OCI-LY1 (cell line): ENCODE data around the gene SLC25A28.

Source experiments
- H2AFZ ChIP-seq: fragments of 200-600 bp; sonication (generic), shearing (Covaris generic); 2 replicates; pipeline ENCODE4 v1.6.0; 2014; ENCODE audit warnings: antibody characterized with exemption, mild to moderate bottlenecking, low read length
- H3F3A ChIP-seq: fragments of 200-600 bp; sonication (generic), shearing (Covaris generic); 2 replicates; pipeline ENCODE4 v1.6.0; 2014; ENCODE audit warnings: mild to moderate bottlenecking, antibody characterized with exemption, low read length, moderate library complexity; ENCODE audit not compliant: insufficient read depth
- H3K27ac ChIP-seq: fragments of 200-600 bp; sonication (generic); 2 replicates; pipeline ENCODE4 v1.5.1; 2014; ENCODE audit warnings: low read length, mixed run types, mild to moderate bottlenecking, low read depth; ENCODE audit not compliant: poor library complexity, severe bottlenecking
- H3K27me3 ChIP-seq: fragments of 200-600 bp; sonication (generic); 2 replicates; pipeline ENCODE4 v1.6.0; 2014; ENCODE audit warnings: antibody characterized with exemption, mild to moderate bottlenecking, low read length, moderate library complexity; ENCODE audit not compliant: insufficient read depth
- H3K36me3 ChIP-seq: fragments of 200-600 bp; sonication (generic); 2 replicates; pipeline ENCODE4 v1.6.1; 2014; ENCODE audit warnings: mild to moderate bottlenecking, antibody characterized with exemption, low read length, moderate library complexity, mixed read lengths; ENCODE audit not compliant: insufficient read depth
- H3K4me1 ChIP-seq: fragments of 200-600 bp; sonication (generic); 2 replicates; pipeline ENCODE4 v1.5.1; 2014; ENCODE audit warnings: mild to moderate bottlenecking, low read length, moderate library complexity; ENCODE audit not compliant: insufficient read depth, severe bottlenecking
- H3K4me2 ChIP-seq: fragments of 200-600 bp; sonication (generic), shearing (Covaris generic); 2 replicates; pipeline ENCODE4 v1.6.1; 2014; ENCODE audit warnings: low read length
- H3K4me3 ChIP-seq: fragments of 200-600 bp; sonication (generic); 2 replicates; pipeline ENCODE4 v1.5.1; 2014; ENCODE audit warnings: low read length, low read depth, mild to moderate bottlenecking, mixed read lengths; ENCODE audit not compliant: poor library complexity, severe bottlenecking
- H3K79me2 ChIP-seq: fragments of 200-600 bp; shearing (Covaris generic); 2 replicates; pipeline ENCODE4 v1.6.1; 2016; ENCODE audit warnings: mixed run types, low read length, mixed read lengths; ENCODE audit not compliant: insufficient read depth
- H3K9ac ChIP-seq: fragments of 200-600 bp; sonication (generic), shearing (Covaris generic); 2 replicates; pipeline ENCODE4 v1.6.1; 2014; ENCODE audit warnings: mild to moderate bottlenecking, low read length, mixed read lengths
- H3K9me2 ChIP-seq: fragments of 200-600 bp; sonication (generic), shearing (Covaris generic); 2 replicates; pipeline ENCODE4 v1.6.1; 2014; ENCODE audit warnings: low read depth, mild to moderate bottlenecking, low read length, mixed read lengths
- H3K9me3 ChIP-seq: fragments of 200-600 bp; shearing (Covaris generic); 2 replicates; pipeline ENCODE4 v1.6.1; 2014; ENCODE audit warnings: low read length, mixed read lengths
- H4K20me1 ChIP-seq: fragments of 200-600 bp; sonication (generic), shearing (Covaris generic); 2 replicates; pipeline ENCODE4 v1.6.0; 2016; ENCODE audit warnings: mild to moderate bottlenecking, low read length; ENCODE audit not compliant: insufficient read depth
- EZH2 ChIP-seq: fragments of 200-600 bp; sonication (generic), shearing (Covaris generic); IDR thresholded peaks from 2 replicates; pipeline ENCODE4 v1.8.0; 2017; ENCODE audit warnings: borderline replicate concordance, mixed run types, mild to moderate bottlenecking, antibody characterized with exemption, low read length, moderate library complexity, mixed read lengths
- TF ChIP-seq, protein P1 (sequence below): fragments of 200-600 bp; sonication (generic), shearing (Covaris generic); IDR thresholded peaks from 2 replicates; pipeline ENCODE4 v1.5.1; 2017; ENCODE audit warnings: mild to moderate bottlenecking, antibody characterized with exemption, low read length, moderate library complexity, mixed read lengths

SLC25A28 gene

DNA sequence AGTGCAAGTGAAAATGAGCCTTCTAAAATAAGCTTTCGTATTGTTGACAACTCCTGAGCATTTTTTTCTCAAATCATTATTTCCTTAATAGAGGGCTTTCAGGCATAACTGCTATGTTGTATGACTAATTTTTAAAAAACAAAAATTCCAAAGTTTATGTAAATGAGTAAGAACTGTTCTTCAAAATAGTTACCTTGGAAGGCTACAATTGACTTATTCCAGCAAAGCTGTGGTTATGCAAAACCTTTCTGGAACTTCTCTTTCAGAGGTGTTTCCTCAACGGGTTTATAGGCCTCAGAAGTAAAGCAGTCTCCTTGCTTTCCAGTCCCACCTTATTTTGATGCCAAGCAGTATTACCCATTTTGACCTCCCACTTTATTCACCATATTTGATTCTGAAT, 2.5 kb downstream of the SLC25A28 start:
- Histone ChIP-seq H3K4me2 (peak overlapping the region; percentile 81), H2AFZ (no peak overlapping the region), H3K27ac (no peak overlapping the region), H3K27me3 (no peaks in the 10 kb centered on the region), H3K36me3 (no peaks in the 10 kb centered on the region), H3F3A (no peaks in the 10 kb centered on the region), H4K20me1 (no peaks in the 10 kb centered on the region), H3K4me1 (peaks cover 29% of the 10 kb centered on the region), H3K9ac (no peak overlapping the region), H3K79me2 (peaks cover 13% of the 10 kb centered on the region), H3K9me3 (no peaks in the 10 kb centered on the region), H3K4me3 (peak overlapping the region; percentile 96), H3K9me2 (no peaks in the 10 kb centered on the region)
- TF ChIP-seq, protein P1, sequence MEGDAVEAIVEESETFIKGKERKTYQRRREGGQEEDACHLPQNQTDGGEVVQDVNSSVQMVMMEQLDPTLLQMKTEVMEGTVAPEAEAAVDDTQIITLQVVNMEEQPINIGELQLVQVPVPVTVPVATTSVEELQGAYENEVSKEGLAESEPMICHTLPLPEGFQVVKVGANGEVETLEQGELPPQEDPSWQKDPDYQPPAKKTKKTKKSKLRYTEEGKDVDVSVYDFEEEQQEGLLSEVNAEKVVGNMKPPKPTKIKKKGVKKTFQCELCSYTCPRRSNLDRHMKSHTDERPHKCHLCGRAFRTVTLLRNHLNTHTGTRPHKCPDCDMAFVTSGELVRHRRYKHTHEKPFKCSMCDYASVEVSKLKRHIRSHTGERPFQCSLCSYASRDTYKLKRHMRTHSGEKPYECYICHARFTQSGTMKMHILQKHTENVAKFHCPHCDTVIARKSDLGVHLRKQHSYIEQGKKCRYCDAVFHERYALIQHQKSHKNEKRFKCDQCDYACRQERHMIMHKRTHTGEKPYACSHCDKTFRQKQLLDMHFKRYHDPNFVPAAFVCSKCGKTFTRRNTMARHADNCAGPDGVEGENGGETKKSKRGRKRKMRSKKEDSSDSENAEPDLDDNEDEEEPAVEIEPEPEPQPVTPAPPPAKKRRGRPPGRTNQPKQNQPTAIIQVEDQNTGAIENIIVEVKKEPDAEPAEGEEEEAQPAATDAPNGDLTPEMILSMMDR: no peak
- no peak for TF ChIP-seq EZH2

DNA sequence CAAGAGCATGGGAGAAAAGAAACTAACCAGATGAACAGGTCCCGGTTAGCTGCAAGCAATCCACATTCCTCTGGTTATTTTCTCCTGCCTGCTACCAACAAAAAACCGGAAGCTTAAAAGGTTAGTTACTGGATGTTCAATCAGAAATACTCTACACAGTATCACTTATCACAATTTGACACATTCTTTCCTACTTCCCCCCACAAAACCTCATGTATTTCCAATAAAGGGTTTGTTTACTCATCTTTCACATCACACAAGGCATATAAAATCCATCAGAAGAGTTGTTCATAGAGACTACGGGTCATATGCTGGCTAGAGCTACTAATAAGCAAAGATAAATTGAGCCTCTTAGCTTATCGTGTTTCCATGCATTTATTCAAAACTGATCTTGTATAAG, 4.8 kb downstream of the SLC25A28 start:
- H3K36me3 ChIP-seq: peaks cover 11% of the 10 kb centered on the region
- H3K4me3 ChIP-seq: no peak overlapping the region
- H3K9ac ChIP-seq: no peak overlapping the region
- no peak overlapping the region for H3K4me2 ChIP-seq
- H3K9me3 ChIP-seq: no peaks in the 10 kb centered on the region
- H2AFZ ChIP-seq: no peak overlapping the region
- H3K27ac ChIP-seq: no peak overlapping the region
- no peaks in the 10 kb centered on the region for H3K27me3 ChIP-seq
- H3K9me2 ChIP-seq: no peaks in the 10 kb centered on the region
- no peaks in the 10 kb centered on the region for H3F3A ChIP-seq
- no peaks in the 10 kb centered on the region for H4K20me1 ChIP-seq
- peaks cover 22% of the 10 kb centered on the region for H3K4me1 ChIP-seq
- TF ChIP-seq, protein P1: no peak
- no peak for TF ChIP-seq EZH2
- H3K79me2 ChIP-seq: peaks cover 13% of the 10 kb centered on the region

DNA sequence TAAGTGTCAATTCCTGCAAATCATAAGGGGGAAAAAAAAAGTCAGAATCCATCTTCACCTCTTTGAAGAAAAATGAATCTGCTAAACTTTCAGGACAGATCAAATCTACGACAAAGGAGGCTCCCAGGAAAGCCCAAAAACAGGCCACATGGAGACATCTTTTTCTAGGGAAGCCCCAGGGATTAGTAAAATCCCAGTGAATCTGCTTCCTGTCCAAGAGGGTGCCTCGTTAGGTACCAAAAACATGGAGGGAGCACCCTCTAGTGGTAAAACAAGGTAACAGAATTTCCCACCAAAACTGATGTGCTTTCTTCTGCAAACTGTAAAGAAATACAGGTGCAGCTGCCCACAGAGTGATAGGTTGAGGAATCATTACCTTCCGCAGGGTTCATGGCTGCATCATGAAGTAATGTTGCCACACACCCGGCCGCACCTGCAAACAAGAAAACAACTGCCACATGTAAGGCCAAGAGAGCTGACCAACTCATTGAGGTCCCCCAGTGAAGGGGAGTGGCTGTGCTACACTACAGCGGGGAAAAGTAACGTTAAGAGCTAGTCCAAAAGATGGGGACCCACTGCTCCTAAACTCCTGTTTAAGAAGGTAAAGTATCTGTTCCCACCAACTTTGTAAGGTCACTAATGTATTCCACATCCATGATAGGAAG, 7.9 kb downstream of the SLC25A28 start:
- Histone ChIP-seq H3F3A (no peaks in the 10 kb centered on the region), H4K20me1 (no peaks in the 10 kb centered on the region), H3K4me2 (no peak overlapping the region), H3K9ac (no peak overlapping the region), H2AFZ (no peak overlapping the region), H3K27ac (no peak overlapping the region), H3K27me3 (no peaks in the 10 kb centered on the region), H3K9me3 (no peaks in the 10 kb centered on the region), H3K4me3 (no peak overlapping the region), H3K4me1 (no peaks in the 10 kb centered on the region), H3K36me3 (peaks cover 14% of the 10 kb centered on the region), H3K79me2 (no peaks in the 10 kb centered on the region), H3K9me2 (no peaks in the 10 kb centered on the region)
- TF ChIP-seq, protein P1: peak; percentile 58
- no peak for TF ChIP-seq EZH2
